Activated CD8-positive, alpha-beta memory T cell treated with anti-CD3 and anti-CD28 coated beads for 24 hours (primary cell): Measurements from ENCODE around the gene MIX23.

Source experiments
- DNase-seq: peaks from one replicate; pipeline ENCODE4 v3.0.0-alpha.2; 2020

MIX23 gene

GRCh38 chr3:122382888-122383666 lies at the start of gene MIX23:
MIX23 (minus strand) TSS chr3:122383231; CDS start chr3:122383224, 7 bp downstream.
- peak; percentile 92 for DNase-seq

GRCh38 chr3:122430371-122430770 lies 47.3 kb upstream of the MIX23 start:
- DNase-seq = no peak

GRCh38 chr3:122427857-122428471 lies 44.9 kb upstream of the MIX23 start:
- no peak for DNase-seq

- no peak for DNase-seq
Observed at GRCh38 chr3:122421836-122422235, 38.8 kb upstream of the MIX23 start.

GRCh38 chr3:122421101-122421500 lies 38.1 kb upstream of the MIX23 start:
- no peak for DNase-seq

GRCh38 chr3:122416966-122417365 lies 33.9 kb upstream of the MIX23 start:
- no peak for DNase-seq

- peak; percentile 100 for DNase-seq
Observed at GRCh38 chr3:122415762-122416654, 33.0 kb upstream of the MIX23 start, which contains the start of gene WDR5B. WDR5B (minus strand) TSS chr3:122416062; CDS start chr3:122415528, 534 bp downstream.

- no peak for DNase-seq
Observed at GRCh38 chr3:122415104-122415744, 32.2 kb upstream of the MIX23 start.

GRCh38 chr3:122414391-122414790 lies 31.4 kb upstream of the MIX23 start:
- DNase-seq = no peak

GRCh38 chr3:122410639-122411038 lies 27.6 kb upstream of the MIX23 start:
- DNase-seq = no peak

GRCh38 chr3:122410111-122410510 lies 27.1 kb upstream of the MIX23 start:
- no peak for DNase-seq

GRCh38 chr3:122409446-122409845 lies 26.4 kb upstream of the MIX23 start:
- no peak for DNase-seq

GRCh38 chr3:122407946-122408345 lies 24.9 kb upstream of the MIX23 start:
- no peak for DNase-seq

GRCh38 chr3:122406198-122406597 lies 23.2 kb upstream of the MIX23 start:
- DNase-seq = no peak

GRCh38 chr3:122405015-122405414 lies 22.0 kb upstream of the MIX23 start:
- DNase-seq = no peak

GRCh38 chr3:122403489-122403888 lies 20.5 kb upstream of the MIX23 start:
- no peak for DNase-seq

- DNase-seq = no peak
Observed at GRCh38 chr3:122398920-122399319, 15.9 kb upstream of the MIX23 start.

- no peak for DNase-seq
Observed at GRCh38 chr3:122397201-122397600, 14.2 kb upstream of the MIX23 start.

GRCh38 chr3:122396511-122396910 lies 13.5 kb upstream of the MIX23 start:
- DNase-seq = no peak

GRCh38 chr3:122395582-122395981 lies 12.6 kb upstream of the MIX23 start:
- no peak for DNase-seq

GRCh38 chr3:122394173-122394572 lies 11.1 kb upstream of the MIX23 start:
- DNase-seq = no peak

- no peak for DNase-seq
Observed at GRCh38 chr3:122392868-122393844, 10.1 kb upstream of the MIX23 start.
